Fibroblast of lung (primary cell): Measurements from ENCODE around the gene ETFA.
A peak's percentile ranks its signal among the peaks of the same experiment; 100 is the strongest.

ENCODE experiments used
- EZH2 ChIP-seq: IDR thresholded peaks from 2 replicates; pipeline ENCODE4 v1.5.1; 2012; ENCODE audit warnings: low read length, control low read depth, mild to moderate bottlenecking; ENCODE audit errors: missing control alignments
- TF ChIP-seq, protein P1 (sequence below), 2 donors: IDR thresholded peaks in 1 of 2; conservative IDR thresholded peaks in 1 of 2; 1 replicate in 1 of 2; 2 replicates in 1 of 2; pipeline ENCODE4 v1.5.1; 2011 to 2012; ENCODE audit warnings: low read length in 2 of 2, control low read depth in 1 of 2, inconsistent platforms in 1 of 2, low read depth in 1 of 2, mild to moderate bottlenecking in 1 of 2

DNA sequence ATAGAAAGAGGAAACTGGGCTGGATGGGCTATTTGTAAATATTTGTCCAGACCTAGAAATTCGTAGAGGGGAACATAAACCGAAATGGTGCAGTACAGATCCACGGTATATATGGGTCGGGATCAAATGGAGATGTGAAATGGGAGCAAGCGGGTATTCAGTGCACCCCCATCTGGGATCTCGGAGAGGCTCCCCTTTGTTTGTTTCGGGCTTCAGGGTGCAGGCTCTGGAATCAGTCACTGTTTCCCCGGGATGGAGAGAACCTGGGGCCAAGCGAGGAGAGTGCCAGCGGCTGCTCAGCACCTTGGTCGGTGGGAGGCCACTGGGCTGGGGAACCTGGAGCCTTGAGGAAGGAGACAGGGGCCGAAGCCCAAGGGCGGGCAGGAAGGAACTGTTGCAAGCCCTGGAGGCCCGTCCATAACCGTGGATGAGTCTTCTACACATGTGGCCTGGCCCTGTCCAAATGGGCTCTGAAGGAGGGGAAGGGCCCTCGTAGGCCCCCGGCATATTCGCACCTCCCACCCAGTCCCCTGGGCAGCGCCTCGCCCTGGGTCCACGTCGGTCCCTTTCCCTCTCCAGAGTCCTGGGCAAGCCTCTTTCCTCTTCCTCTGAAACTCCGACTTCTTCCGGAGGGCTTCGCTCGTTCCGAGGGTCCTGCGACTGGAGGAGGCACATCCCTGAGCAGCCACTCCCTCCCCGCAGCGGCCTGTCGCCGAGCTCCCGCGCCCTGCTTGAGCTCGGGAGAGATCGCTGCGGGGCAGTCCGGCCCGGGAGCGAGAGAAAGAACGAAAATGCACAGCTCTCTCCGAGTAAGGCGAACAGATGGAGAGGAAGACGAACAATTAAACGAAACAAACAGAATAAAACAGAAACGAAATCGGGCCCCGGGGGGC lies 28.3 kb upstream of the ETFA start:
- TF ChIP-seq, protein P1, sequence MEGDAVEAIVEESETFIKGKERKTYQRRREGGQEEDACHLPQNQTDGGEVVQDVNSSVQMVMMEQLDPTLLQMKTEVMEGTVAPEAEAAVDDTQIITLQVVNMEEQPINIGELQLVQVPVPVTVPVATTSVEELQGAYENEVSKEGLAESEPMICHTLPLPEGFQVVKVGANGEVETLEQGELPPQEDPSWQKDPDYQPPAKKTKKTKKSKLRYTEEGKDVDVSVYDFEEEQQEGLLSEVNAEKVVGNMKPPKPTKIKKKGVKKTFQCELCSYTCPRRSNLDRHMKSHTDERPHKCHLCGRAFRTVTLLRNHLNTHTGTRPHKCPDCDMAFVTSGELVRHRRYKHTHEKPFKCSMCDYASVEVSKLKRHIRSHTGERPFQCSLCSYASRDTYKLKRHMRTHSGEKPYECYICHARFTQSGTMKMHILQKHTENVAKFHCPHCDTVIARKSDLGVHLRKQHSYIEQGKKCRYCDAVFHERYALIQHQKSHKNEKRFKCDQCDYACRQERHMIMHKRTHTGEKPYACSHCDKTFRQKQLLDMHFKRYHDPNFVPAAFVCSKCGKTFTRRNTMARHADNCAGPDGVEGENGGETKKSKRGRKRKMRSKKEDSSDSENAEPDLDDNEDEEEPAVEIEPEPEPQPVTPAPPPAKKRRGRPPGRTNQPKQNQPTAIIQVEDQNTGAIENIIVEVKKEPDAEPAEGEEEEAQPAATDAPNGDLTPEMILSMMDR (conservative IDR thresholded peaks at IDR 0.05 in 1 of 2, IDR thresholded peaks at IDR 0.05 in 1 of 2; ENCODE audit: low read depth in 1 of 2, low read length in 2 of 2) = no peak
- TF ChIP-seq EZH2 = peak; percentile 36
